Astrocyte (in vitro differentiated cells and primary cell): ENCODE measurements around the gene CMIP.

ENCODE experiments used
- CTCF ChIP-seq: IDR thresholded peaks from 2 replicates; pipeline ENCODE4 v1.5.1; 2011; ENCODE audit warnings: low read depth, mild to moderate bottlenecking, inconsistent platforms, low read length, moderate library complexity; ENCODE audit not compliant: insufficient read depth
- EZH2 ChIP-seq: IDR thresholded peaks from 2 replicates; pipeline ENCODE4 v1.6.1; 2012; ENCODE audit warnings: mild to moderate bottlenecking, low read length, inconsistent platforms; ENCODE audit not compliant: insufficient read depth

DNA sequence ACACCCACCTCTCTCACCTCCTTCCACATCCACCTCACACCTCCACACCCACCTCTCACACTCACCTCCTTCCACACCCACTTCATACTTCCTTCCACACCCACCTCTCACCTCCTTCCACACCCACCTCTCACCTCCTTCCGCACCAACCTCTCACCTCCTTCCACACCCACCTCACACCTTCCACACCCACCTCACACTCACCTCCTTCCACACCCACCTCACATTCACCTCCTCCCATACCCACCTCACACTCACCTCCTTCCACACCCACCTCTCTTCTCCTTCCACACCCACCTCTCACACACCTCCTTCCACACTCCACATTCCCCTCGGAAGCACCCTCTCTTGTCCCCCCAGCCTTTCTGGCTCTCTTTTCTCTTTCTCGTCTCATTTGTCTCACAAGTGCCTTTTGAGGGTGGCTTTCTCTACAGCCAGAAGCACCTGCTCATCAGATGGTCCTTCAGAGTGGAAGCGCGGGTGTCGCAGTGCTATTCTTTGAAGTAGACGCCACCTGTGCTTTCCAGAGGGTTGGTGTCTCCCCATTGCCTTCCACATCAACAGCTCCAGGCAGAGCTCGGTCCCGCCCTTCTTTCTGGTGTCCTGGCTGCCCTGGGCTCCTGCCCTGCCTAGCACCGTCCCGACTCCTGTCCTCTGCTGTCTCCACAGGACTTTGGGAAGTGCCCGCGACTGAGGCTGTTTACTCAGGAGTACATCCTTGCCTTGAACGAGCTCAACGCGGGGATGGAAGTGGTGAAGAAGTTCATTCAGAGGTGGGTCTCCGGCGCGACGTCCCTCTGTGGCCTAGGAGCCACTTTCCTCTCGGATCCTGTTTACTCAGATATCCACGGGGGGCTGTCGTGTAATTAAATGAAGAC is 225.1 kb downstream of the CMIP start:
- TF ChIP-seq CTCF (no peak), EZH2 (no peak)
